Esophagus (tissue), 2 donors: ENCODE measurements around the gene NRN1L. TPM values are rescaled to one million over a fixed set of nuclear protein-coding genes. Genes with fewer than 3 reads are reported as not detected.
A peak's percentile ranks its signal among the peaks of the same experiment; 100 is the strongest.
"Not testable (repeated sequence)": the region's sequence is repeated elsewhere in the genome, so short reads cannot be mapped to it uniquely, and the experiment has no call there.

Experiments used
- H3K27ac ChIP-seq, 2 donors: one replicate each; pipeline ENCODE4 v1.5.1; 2013; ENCODE audit warnings: low read depth in 2 of 2, mild to moderate bottlenecking in 2 of 2, inconsistent platforms in 1 of 2, low read length in 1 of 2, moderate library complexity in 1 of 2
- H3K27me3 ChIP-seq, 2 donors: one replicate each; pipeline ENCODE4 v1.6.1; 2013; ENCODE audit warnings: low read length in 2 of 2, control low read depth in 1 of 2, mild to moderate bottlenecking in 1 of 2; ENCODE audit not compliant: insufficient read depth in 2 of 2, control insufficient read depth in 1 of 2
- H3K36me3 ChIP-seq, 2 donors: one replicate each; pipeline ENCODE4 v1.6.1; 2013; ENCODE audit warnings: low read length in 1 of 2; ENCODE audit not compliant: control insufficient read depth in 2 of 2, insufficient read depth in 2 of 2
- H3K4me1 ChIP-seq, 2 donors: one replicate each; pipeline ENCODE4 v1.6.1; 2013; ENCODE audit warnings: low read length in 1 of 2; ENCODE audit not compliant: control insufficient read depth in 2 of 2, insufficient read depth in 2 of 2
- H3K4me3 ChIP-seq, 2 donors: one replicate each; pipeline ENCODE4 v1.5.1; 2013; ENCODE audit warnings: low read length in 2 of 2, mild to moderate bottlenecking in 2 of 2, low read depth in 1 of 2, moderate library complexity in 1 of 2
- H3K9me3 ChIP-seq, 2 donors: one replicate each; pipeline ENCODE4 v1.6.1; 2013; ENCODE audit warnings: mild to moderate bottlenecking in 2 of 2, low read depth in 1 of 2, low read length in 1 of 2, moderate library complexity in 1 of 2; ENCODE audit not compliant: control insufficient read depth in 2 of 2, insufficient read depth in 1 of 2
- WGBS, 2 donors: extraction: QIAGEN DNeasy Blood & Tissue Kit; methylation state at CpG; one replicate each; pipeline ENCODE4 v1.1.7; 2013; 5-methylcytosine and 5-hydroxymethylcytosine counted together
- polyA plus RNA-seq, 2 donors: library from polyadenylated mRNA; stranded (reverse); fragments of 200-250 nt; gene quantifications; one replicate each; pipeline ENCODE4 v1.2.3, GENCODE V29; 2013
- donor health status: healthy with polysubstance abuse.
- donor health status: Bipolar disorder and iron deficiency.

The NRN1L gene
- polyA plus RNA-seq, 2 donors = 0.41 to 1.5 TPM

DNA sequence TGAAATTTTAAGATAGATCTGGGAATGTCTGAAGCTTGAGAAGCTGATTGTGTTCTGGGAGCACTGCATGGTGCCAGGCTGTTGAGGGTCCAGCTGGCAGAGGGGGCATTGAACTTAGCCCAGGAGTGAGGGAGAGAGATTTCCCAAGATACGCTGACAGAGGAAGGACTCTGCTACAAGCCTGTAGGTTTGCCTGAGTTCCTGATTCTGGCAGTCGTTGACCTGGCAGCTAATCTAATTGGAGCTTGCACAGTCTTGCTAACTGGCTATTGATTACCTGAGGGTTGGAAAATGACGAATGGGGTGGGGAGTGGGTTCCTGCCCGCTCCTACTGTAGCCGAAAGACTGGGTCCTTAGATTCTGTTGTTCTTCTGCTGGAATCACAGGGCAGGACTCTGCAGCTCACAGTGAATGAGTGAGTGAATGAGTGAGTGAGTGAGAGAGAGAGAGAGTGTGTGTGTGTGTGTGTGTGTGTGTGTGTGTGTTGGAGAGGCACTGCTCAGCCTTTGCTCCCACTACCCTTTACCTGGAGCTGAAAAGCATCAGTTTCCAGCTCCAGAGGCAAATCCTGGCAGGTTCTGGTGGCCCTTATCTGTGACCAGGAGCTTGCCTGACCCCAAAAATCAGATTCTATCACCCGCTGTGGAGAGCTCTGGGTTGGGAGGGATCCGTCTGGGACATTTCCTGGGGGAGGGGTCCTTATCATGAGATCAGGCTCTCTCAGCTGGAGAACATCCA, 30.2 kb downstream of the NRN1L start:
- WGBS, 2 donors = 69 to 72% methylated on average over 7 of the region's 7 CpGs
- Histone ChIP-seq H3K4me1 (peaks cover 4 to 14% of the 10 kb centered on the region in 2 donors), H3K36me3 (peaks cover 4 to 27% of the 10 kb centered on the region in 2 donors), H3K4me3 (no peak overlapping the region), H3K27me3 (no peaks in the 10 kb centered on the region), H3K27ac (no peak overlapping the region), H3K9me3 (no peaks in the 10 kb centered on the region)

GRCh38 chr16:67915496-67915769, 30.7 kb downstream of the NRN1L start:
- WGBS, 2 donors = 83 to 86% methylated on average over 1 to 2 of the region's 2 CpGs
- H3K27ac ChIP-seq, H3K9me3 ChIP-seq, H3K4me3 ChIP-seq, H3K27me3 ChIP-seq: not testable (repeated sequence)
- peaks cover 4 to 25% of the 10 kb centered on the region in 2 donors for H3K36me3 ChIP-seq
- H3K4me1 ChIP-seq = peaks cover 2 to 14% of the 10 kb centered on the region in 2 donors

GRCh38 chr16:67915831-67916723, 31.4 kb downstream of the NRN1L start:
- Histone ChIP-seq H3K27me3 (no peaks in the 10 kb centered on the region), H3K9me3 (no peaks in the 10 kb centered on the region), H3K27ac (no peak overlapping the region), H3K4me1 (peaks cover 2 to 14% of the 10 kb centered on the region in 2 donors), H3K36me3 (peaks cover 1 to 27% of the 10 kb centered on the region in 2 donors), H3K4me3 (no peak overlapping the region)
- whole genome bisulfite sequencing, 2 donors = 82 to 83% methylated on average over 7 of the region's 7 CpGs

GRCh38 chr16:67917140-67917851, 32.6 kb downstream of the NRN1L start:
- H3K27me3 ChIP-seq = no peaks in the 10 kb centered on the region
- H3K4me1 ChIP-seq = peaks cover 2 to 14% of the 10 kb centered on the region in 2 donors
- peaks cover 0 to 21% of the 10 kb centered on the region in 2 donors for H3K36me3 ChIP-seq
- H3K4me3 ChIP-seq = no peak overlapping the region
- H3K27ac ChIP-seq = peak overlapping the region in 1 of 2 donors; percentile 53
- no peaks in the 10 kb centered on the region for H3K9me3 ChIP-seq
- WGBS, 2 donors = 53 to 57% methylated on average over 6 of the region's 6 CpGs

GRCh38 chr16:67917852-67918236, 33.2 kb downstream of the NRN1L start:
- H3K4me1 ChIP-seq = peaks cover 2 to 15% of the 10 kb centered on the region in 2 donors
- H3K27me3 ChIP-seq = no peaks in the 10 kb centered on the region
- 69 to 73% methylated on average over 4 of the region's 4 CpGs for WGBS, 2 donors
- H3K9me3 ChIP-seq = no peaks in the 10 kb centered on the region
- H3K4me3 ChIP-seq = no peak overlapping the region
- H3K36me3 ChIP-seq = peaks cover 0 to 21% of the 10 kb centered on the region in 2 donors
- H3K27ac ChIP-seq = no peak overlapping the region

- Histone ChIP-seq H3K4me3 (no peak overlapping the region), H3K4me1 (peaks cover 2 to 21% of the 10 kb centered on the region in 2 donors), H3K9me3 (no peaks in the 10 kb centered on the region), H3K27me3 (no peaks in the 10 kb centered on the region), H3K36me3 (peaks cover 0 to 24% of the 10 kb centered on the region in 2 donors), H3K27ac (peak overlapping the region in 1 of 2 donors; percentile 6)
- 64 to 73% methylated on average over 6 of the region's 6 CpGs for WGBS, 2 donors
These were observed 35.0 kb downstream of the NRN1L start for GRCh38 chr16:67919622-67920221.

- H3K4me1 ChIP-seq = peaks cover 2 to 16% of the 10 kb centered on the region in 2 donors
- no peaks in the 10 kb centered on the region for H3K27me3 ChIP-seq
- H3K9me3 ChIP-seq = no peaks in the 10 kb centered on the region
- no peak overlapping the region for H3K4me3 ChIP-seq
- WGBS, 2 donors = 61 to 67% methylated on average over 5 of the region's 5 CpGs
- peaks cover 0 to 20% of the 10 kb centered on the region in 2 donors for H3K36me3 ChIP-seq
- no peak overlapping the region for H3K27ac ChIP-seq
These were observed 37.5 kb downstream of the NRN1L start for GRCh38 chr16:67922221-67922620.

DNA sequence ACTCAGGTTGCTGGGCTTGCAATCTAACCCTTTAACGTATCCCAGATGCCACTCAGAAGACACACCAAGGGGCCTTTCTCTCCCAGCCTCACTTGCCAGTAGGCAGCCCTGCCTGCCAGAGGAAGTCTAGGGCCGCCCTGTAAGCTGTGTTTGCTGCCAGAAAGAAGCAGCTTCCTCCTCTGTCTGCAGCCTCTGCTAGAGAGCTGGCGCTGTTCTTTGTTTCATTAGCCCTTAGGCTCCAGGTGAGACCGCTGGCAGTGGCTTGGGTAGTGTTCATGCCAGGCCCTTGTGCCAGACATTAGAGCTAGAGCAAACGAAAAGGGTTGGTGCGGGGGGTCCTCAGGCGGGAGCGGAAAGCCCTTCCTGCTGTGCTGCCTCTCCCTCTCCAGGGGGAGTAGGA, 38.1 kb downstream of the NRN1L start:
- Histone ChIP-seq H3K36me3 (peaks cover 3 to 24% of the 10 kb centered on the region in 2 donors), H3K27me3 (no peaks in the 10 kb centered on the region), H3K9me3 (no peaks in the 10 kb centered on the region), H3K4me3 (no peak overlapping the region), H3K4me1 (peaks cover 0 to 12% of the 10 kb centered on the region in 2 donors), H3K27ac (peak overlapping the region in 1 of 2 donors; percentile 55)
- 55 to 56% methylated on average over 8 of the region's 8 CpGs for WGBS, 2 donors
